Tibial artery (tissue), 4 donors: Measurements from ENCODE around the gene ACOT6.
"Not testable (repeated sequence)": the region's sequence is repeated elsewhere in the genome, so short reads cannot be mapped to it uniquely, and the experiment has no call there.

Experiments used
- DNase-seq, 2 donors: peaks; one replicate each; pipeline ENCODE4 v3.0.0-alpha.2; 2019
- H3K27ac ChIP-seq, 2 donors: fragments of 200-600 bp; sonication (generic) in 1 of 2; 1 replicate in 1 of 2; 2 replicates in 1 of 2; pipeline ENCODE4 v1.5.1; 2018 to 2019; ENCODE audit warnings: mild to moderate bottlenecking in 1 of 2
- H3K27me3 ChIP-seq, 2 donors: fragments of 200-600 bp; sonication (generic) in 1 of 2; one replicate each; pipeline versions ENCODE4 v1.5.1 to v1.6.0; 2016 to 2019
- H3K36me3 ChIP-seq, 3 donors: fragments of 200-600 bp; sonication (generic) in 2 of 3; one replicate each; pipeline ENCODE4 v1.5.1; 2016 to 2019; ENCODE audit warnings: mild to moderate bottlenecking in 2 of 3
- H3K4me1 ChIP-seq, 4 donors: fragments of 200-600 bp; sonication (generic) in 2 of 4; 1 replicate in 3 of 4; 2 replicates in 1 of 4; pipeline ENCODE4 v1.5.1; 2016 to 2019
- H3K4me3 ChIP-seq, 2 donors: fragments of 200-600 bp; sonication (generic) in 1 of 2; 1 replicate in 1 of 2; 2 replicates in 1 of 2; pipeline ENCODE4 v1.5.1; 2018 to 2019; ENCODE audit warnings: mild to moderate bottlenecking in 2 of 2
- H3K9me3 ChIP-seq, 3 donors: fragments of 200-600 bp; sonication (generic) in 1 of 3; one replicate each; pipeline ENCODE4 v1.5.1; 2016 to 2019
- intact Hi-C: fragments of 100-400 bp; cut with DNase I; formaldehyde crosslinking; loops from one replicate; pipeline ENCODE4 v1.15.0; 2023; ENCODE audit warnings: low total_unique reads
- TF ChIP-seq, protein P1 (sequence below), 2 experiments: fragments of 200-600 bp in 1 of 2; fragments of 450-650 bp in 1 of 2; IDR thresholded peaks; one replicate each; pipeline ENCODE4 v1.5.1; 2017 to 2019; ENCODE audit warnings: antibody characterized with exemption in 2 of 2, mild to moderate bottlenecking in 1 of 2, moderate library complexity in 1 of 2

Gene ACOT6

DNA sequence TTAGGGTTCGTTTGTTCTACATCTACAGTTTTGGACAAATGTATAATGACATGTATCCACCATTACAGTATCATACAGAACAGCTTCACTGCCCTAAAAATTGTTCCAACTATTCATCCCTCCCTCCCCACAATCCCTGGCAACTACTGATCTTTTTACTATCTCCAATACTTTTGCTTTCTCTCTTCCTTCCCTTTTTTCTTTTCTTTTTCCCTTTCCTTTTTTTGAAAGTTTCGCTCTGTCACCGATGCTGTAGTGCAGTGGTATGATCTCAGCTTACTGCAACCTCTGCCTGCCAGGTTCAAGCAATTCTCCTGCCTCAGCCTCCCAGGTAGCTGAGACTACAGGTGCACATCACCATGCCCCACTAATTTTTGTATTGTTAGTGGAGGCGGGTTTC lies 23.2 kb upstream of the ACOT6 start:
- TF ChIP-seq, protein P1, sequence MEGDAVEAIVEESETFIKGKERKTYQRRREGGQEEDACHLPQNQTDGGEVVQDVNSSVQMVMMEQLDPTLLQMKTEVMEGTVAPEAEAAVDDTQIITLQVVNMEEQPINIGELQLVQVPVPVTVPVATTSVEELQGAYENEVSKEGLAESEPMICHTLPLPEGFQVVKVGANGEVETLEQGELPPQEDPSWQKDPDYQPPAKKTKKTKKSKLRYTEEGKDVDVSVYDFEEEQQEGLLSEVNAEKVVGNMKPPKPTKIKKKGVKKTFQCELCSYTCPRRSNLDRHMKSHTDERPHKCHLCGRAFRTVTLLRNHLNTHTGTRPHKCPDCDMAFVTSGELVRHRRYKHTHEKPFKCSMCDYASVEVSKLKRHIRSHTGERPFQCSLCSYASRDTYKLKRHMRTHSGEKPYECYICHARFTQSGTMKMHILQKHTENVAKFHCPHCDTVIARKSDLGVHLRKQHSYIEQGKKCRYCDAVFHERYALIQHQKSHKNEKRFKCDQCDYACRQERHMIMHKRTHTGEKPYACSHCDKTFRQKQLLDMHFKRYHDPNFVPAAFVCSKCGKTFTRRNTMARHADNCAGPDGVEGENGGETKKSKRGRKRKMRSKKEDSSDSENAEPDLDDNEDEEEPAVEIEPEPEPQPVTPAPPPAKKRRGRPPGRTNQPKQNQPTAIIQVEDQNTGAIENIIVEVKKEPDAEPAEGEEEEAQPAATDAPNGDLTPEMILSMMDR (IDR thresholded peaks at IDR 0.05) = no peak
- Histone ChIP-seq H3K27ac (no peak overlapping the region), H3K4me1 (peaks cover 0 to 12% (median 7%) of the 10 kb centered on the region in 4 donors), H3K27me3 (no peaks in the 10 kb centered on the region), H3K36me3 (no peaks in the 10 kb centered on the region), H3K9me3 (no peaks in the 10 kb centered on the region), H3K4me3 (no peak overlapping the region)
- DNase-seq = no peak
- intact Hi-C loops = no loop called here

DNA sequence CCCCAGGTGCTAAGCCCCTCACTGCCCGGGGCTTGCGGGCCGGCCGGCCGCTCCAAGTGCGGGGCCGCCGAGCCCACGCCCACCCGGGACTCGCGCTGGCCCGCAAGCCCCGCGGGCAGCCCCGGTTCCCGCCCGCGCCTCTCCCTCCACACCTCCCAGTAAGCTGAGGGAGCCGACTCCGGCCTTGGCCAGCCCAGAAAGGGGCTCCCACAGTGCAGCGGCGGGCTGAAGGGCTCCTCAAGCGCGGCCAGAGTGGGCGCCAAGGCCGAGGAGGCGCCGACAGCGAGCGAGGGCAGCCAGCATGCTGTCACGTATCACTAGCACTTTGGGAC lies 21.7 kb upstream of the ACOT6 start:
- H3K27me3 ChIP-seq, DNase-seq, intact Hi-C loops, H3K36me3 ChIP-seq, H3K9me3 ChIP-seq, H3K27ac ChIP-seq, H3K4me3 ChIP-seq: not testable (repeated sequence)
- peaks cover 0 to 12% (median 7%) of the 10 kb centered on the region in 4 donors for H3K4me1 ChIP-seq

DNA sequence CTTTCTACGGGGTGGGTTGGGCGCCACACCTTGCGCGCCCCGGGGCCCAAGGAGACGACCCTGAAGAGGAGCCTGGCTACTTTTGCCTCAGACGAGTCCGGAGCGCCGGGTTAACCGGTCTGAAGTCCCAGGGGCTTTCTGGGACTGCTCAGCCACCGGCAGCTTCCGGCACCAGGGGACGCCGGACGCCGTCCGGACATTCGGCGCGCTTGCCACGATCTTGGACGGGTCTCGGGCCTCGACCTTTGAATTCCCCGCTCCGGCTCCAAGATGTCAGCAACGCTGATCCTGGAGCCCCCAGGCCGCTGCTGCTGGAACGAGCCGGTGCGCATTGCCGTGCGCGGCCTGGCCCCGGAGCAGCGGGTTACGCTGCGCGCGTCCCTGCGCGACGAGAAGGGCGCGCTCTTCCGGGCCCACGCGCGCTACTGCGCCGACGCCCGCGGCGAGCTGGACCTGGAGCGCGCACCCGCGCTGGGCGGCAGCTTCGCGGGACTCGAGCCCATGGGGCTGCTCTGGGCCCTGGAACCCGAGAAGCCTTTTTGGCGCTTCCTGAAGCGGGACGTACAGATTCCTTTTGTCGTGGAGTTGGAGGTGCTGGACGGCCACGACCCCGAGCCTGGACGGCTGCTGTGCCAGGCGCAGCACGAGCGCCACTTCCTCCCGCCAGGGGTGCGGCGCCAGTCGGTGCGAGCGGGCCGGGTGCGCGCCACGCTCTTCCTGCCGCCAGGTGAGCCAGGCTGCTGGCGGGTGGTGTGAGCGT lies 20.4 kb upstream of the ACOT6 start, which contains the start of gene ACOT4:
ACOT4 (plus strand) TSS at position 184 of the 760 bp plus-strand sequence; CDS start at position 271, 87 bp downstream.
- Histone ChIP-seq H3K4me3 (peak within 1 kb of the TSS; percentile 52 to 53), H3K27ac (no peak within 1 kb of the TSS), H3K36me3 (no peaks in the 10 kb centered on the region), H3K27me3 (no peaks in the 10 kb centered on the region), H3K4me1 (peaks cover 0 to 12% (median 7%) of the 10 kb centered on the region in 4 donors), H3K9me3 (no peaks in the 10 kb centered on the region)
- no peak for DNase-seq
- intact Hi-C loops = no loop called here
- TF ChIP-seq, protein P1 (IDR thresholded peaks at IDR 0.05) = no peak

DNA sequence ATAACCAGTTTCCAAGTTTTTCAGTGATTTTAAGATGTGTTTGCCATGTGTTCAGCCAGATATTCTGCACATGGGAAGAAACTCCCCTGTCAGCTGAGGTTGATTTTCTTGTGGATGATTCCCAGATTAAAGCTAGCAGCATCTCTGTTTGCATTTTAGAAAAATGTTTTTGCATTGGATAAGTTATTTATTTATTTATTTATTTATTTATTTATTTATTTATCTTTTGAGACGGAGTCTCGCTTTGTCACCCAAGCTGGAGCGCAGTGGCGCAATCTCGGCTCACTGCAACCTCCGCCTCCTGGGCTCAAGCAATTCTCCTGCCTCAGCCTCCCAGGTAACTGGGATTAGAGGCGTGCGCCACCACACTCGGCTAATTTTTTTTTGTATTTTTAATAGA lies 17.8 kb upstream of the ACOT6 start:
- Histone ChIP-seq H3K9me3 (no peaks in the 10 kb centered on the region), H3K36me3 (no peaks in the 10 kb centered on the region), H3K4me1 (peaks cover 0 to 12% (median 7%) of the 10 kb centered on the region in 4 donors), H3K27me3 (no peaks in the 10 kb centered on the region), H3K27ac (no peak overlapping the region), H3K4me3 (no peak overlapping the region)
- intact Hi-C loops = no loop called here
- TF ChIP-seq, protein P1 (IDR thresholded peaks at IDR 0.05) = no peak
- DNase-seq = no peak

DNA sequence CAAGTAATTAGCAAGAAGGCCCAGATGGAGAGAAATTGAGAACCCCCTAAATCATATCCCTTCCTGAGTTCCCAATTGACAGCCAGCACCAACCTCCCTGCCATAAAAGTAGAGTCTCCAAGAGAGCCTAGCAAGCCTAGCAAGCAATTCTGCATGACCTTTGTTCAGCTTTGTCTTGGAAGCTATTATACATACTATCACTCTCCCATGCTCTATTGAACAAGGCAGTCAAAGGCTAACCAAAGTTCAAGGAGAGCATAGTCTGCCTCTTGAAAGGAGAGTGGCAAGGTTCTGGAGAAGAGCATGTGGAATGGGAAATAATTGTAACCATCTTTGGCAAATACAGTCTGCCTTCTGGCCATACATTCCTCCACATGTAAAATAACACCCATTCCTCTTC lies 12.8 kb upstream of the ACOT6 start:
- Histone ChIP-seq H3K4me1 (no peaks in the 10 kb centered on the region), H3K36me3 (no peaks in the 10 kb centered on the region), H3K27me3 (no peaks in the 10 kb centered on the region), H3K27ac (no peak overlapping the region), H3K9me3 (no peaks in the 10 kb centered on the region), H3K4me3 (no peak overlapping the region)
- no peak for DNase-seq
- TF ChIP-seq, protein P1 (IDR thresholded peaks at IDR 0.05) = no peak
- intact Hi-C loops = no loop called here

DNA sequence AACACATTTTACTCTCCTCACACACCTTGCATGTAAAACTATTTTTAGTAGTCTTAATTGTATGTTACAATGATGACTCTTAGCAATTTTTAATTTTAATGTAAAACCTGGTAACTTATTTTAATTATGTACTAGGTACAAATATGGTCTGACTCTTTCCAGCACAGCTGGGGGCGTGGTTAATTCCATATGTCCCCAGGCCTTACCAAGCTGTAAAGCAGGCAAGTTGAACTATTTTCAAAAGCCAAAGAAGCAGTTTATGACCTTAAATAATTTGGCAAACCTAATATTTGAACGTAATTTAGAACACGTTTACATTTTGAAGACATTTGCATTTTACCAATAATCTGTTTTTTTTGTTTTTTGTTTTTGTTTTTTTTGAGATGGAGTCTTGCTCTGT lies 9.3 kb upstream of the ACOT6 start:
- DNase-seq = no peak
- H3K36me3 ChIP-seq = no peaks in the 10 kb centered on the region
- no peaks in the 10 kb centered on the region for H3K4me1 ChIP-seq
- no peak overlapping the region for H3K4me3 ChIP-seq
- intact Hi-C loops = no loop called here
- TF ChIP-seq, protein P1 (IDR thresholded peaks at IDR 0.05) = no peak
- no peaks in the 10 kb centered on the region for H3K27me3 ChIP-seq
- H3K27ac ChIP-seq = no peak overlapping the region
- H3K9me3 ChIP-seq = no peaks in the 10 kb centered on the region
